Activated CD4-positive, alpha-beta T cell treated with anti-CD3 and anti-CD28 coated beads, Interleukin-2, amount 50 U/mL, for 16 hours (primary cell): ENCODE results near the gene STEAP3.

Source experiments
- DNase-seq: peaks from one replicate; pipeline ENCODE4 v3.0.0-alpha.2; 2020

The STEAP3 gene

GRCh38 chr2:119198240-119198840 lies 25.3 kb upstream of the STEAP3 start:
- DNase-seq, result no peak

DNA sequence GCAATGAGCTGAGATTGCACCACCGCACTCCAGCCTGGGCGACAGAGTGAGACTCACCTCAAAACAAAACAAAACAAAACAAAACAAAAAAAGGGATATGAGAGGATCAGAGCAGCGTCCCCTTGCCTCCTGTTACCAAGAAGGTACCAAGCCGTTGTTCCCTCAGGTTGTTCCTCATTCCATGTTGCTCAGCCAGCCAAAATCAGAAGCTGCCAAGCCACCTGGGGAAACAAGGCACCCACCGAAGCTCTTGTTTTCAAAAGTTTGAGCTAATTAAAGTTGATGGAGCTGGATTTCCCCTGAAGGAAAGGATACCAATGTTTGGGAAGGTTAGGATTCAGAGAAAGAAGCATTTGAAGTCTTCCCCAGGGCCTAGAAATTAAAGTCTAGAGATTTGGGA lies 21.8 kb upstream of the STEAP3 start:
- DNase-seq, result no peak

DNA sequence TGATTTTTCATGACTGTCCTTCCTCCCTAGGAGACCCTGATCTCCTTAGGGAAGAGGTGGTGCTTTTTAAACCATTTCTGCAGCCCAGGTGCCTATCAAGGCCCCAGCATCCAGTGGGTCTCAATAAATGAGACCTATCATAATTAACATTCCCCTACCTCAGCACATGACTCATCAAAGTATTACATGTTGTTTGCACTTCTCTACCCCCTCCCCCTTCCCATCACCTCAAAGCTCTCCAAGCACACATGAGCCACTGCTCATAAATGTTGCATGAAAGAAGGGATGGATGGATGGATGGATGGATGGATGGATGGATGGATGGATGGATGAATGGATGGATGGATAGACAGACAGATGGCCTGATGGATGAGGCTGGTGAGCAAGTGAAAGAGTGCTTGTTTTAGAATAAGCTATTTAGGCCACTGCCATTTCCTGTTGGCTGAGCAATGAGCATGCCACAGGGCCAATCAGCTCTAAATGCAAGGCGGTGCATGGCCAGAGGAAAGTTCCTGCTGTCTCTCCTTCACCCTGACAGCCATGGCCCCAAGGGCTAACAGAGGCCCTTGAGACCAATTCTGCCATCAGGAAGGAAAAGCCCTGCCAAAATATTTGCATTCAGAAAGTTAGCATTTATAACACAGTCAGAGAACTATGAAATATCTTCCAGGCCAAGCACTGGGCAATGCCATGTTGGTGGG lies 20.9 kb upstream of the STEAP3 start:
- no peak for DNase-seq

- DNase-seq, result no peak
These were observed 19.1 kb upstream of the STEAP3 start for GRCh38 chr2:119204525-119204924.

DNA sequence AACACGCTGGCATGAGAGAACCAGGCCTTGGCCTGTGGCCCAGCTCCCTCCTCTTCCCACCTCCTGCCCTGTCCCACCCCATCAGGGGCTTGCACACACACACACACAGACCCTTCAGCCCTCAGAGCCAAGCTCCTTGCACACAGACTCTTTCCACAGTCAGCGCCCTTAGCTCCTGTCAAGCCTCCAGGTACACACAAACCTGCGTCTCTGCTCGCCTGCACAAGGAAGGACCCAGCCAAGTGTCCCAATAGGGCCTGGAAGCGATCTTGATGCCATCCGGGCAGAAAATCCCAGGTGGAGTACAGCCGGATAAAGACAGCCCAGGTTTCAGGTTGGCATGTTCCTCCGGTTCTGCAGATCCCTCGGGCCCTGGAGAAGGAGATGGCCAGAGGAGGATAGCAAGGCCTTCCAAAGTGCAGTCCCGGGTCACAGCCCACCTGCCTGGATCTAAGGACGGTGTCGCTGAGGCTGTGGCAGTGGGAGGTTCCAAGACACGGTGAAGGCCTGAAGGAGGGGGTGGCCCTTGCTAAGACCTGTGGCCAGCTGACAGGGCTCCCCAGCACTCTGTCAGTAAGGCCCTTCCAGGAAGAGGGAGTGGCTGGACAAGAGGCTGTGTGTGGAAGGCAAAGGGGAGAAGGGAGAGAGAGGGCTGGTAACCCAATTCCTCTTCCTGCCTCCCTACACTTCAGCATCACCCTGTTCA lies 18.5 kb upstream of the STEAP3 start:
- no peak for DNase-seq

- DNase-seq, result no peak
These were observed 17.4 kb upstream of the STEAP3 start for GRCh38 chr2:119206201-119206600.

- no peak for DNase-seq
These were observed 16.2 kb upstream of the STEAP3 start for GRCh38 chr2:119207447-119207846.

- DNase-seq, result no peak
These were observed 14.8 kb upstream of the STEAP3 start for GRCh38 chr2:119208791-119209203.

GRCh38 chr2:119212139-119212800 lies 11.4 kb upstream of the STEAP3 start:
- no peak for DNase-seq

GRCh38 chr2:119214453-119215037 lies 9.1 kb upstream of the STEAP3 start:
- DNase-seq, result no peak

- DNase-seq, result no peak
These were observed 6.6 kb upstream of the STEAP3 start for GRCh38 chr2:119216994-119217393.

DNA sequence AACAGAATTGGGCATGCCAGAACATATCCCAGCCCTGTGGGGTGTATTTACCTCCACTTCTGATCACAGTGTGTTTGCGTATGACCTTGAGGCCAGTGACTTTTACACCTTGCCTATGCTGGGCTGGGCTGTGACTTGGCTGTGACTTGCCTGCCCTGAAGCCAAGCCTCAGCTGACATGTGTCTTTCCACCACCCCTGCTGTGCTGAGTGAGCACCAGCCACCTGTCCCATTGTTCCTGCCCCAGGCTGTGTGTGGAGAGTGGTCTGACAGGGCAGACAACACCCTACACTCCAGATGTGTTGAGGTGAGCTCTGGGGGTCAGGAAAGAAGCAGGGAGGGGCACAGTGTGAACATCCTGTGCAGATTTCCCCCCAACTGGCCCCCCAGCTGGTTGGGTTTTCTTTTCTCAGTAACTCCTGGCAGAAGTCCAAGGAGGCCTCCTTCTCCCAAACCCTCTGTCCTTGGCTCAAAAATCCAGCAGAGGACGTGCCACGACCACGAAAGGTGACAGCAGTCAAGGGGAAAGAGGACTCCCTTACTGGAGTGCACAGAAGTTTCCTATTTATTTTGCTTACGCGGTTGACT lies 5.1 kb upstream of the STEAP3 start:
- DNase-seq, result no peak

DNA sequence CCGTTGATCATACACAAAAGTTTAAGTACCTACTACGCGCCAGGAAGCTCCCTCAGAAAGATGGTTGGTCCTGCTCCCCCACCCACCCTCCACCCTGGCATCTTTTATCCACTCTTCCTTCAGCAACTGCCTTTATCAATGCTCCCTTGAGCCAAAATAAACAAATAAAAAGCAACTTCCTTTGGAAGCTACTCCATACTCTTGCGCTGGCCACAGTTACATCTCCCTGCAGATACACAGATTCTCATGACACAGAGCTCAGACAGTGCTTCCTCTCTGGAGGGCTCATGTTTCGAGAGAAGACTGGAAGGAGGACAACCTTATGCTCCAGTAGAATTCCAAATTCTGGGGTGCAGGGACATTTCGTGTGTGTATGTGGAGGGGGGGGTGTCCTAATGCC lies 3.8 kb upstream of the STEAP3 start:
- no peak for DNase-seq

DNA sequence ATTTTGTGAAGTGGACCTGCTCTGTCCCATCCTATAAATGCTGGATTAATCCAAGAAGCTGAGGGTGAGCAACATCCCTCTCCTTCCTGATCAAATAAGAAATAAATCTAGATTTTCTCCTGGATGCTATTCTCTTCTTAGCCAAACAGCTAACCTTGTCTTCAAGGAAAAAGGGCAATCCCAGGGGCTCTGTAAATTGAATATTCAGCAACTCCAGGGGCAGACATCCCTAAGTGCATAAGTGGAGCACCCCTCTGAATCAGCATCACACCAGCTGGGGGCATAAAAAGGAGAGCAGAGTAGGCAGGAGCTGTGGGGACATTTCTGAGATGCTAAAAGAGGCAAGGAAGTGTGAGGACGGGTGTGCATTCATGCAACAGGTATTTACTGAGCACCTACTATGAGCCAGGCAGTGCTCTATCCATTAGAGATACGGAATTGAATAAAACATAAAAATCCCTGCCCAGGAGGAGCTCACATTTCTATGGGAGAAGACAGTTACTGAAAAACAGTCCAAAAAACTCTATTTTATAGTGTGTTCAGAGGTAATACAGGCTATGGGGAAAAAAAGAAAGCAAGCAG lies 2.8 kb upstream of the STEAP3 start:
- no peak for DNase-seq

GRCh38 chr2:119221609-119222008 lies 2.0 kb upstream of the STEAP3 start:
- DNase-seq, result no peak

GRCh38 chr2:119222213-119222612 lies 1.4 kb upstream of the STEAP3 start:
- no peak for DNase-seq

DNA sequence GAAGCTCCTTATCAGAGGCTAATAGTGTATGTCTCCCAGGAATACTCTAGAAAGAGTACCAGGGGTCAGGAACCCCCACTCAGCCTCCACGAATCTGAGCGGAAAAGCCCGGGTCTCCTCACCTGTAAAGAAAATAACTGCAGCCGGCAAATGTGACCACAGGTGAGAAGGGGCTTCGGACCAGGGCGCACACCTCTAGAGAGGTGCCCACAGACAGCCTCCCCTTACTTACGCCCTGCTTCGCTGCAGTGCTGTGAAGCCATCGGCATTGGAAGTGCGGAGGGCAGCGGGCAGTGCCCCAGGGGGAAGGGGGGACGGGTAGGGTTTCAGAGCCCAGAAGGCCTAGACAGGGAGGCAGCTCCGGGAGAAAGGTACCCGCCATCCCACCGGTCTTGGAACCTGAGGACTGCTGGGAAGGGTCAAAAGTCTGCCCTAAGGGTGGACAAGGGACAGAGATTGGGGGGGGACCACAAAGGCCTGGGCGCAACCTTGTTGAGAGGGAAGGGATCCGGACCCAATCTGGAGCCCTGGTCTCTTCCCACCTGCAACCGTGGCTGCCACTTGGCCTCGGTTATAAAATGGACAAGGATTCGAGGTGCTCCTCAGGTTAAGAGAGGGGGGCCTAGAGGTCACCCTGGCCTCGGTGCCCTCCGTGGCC lies 642 bp upstream of the STEAP3 start:
- no peak for DNase-seq

GRCh38 chr2:119224391-119225104 lies 914 bp downstream of the STEAP3 start:
- no peak for DNase-seq

GRCh38 chr2:119225105-119225865 lies 1.7 kb downstream of the STEAP3 start:
- DNase-seq, result no peak

GRCh38 chr2:119225926-119226325 lies 2.3 kb downstream of the STEAP3 start:
- no peak for DNase-seq

GRCh38 chr2:119227346-119227745 lies 3.7 kb downstream of the STEAP3 start:
- no peak for DNase-seq
